A549 (cell line): ENCODE data around the gene IRX6.

ENCODE experiments used
- CEBPB ChIP-seq, 2 experiments: fragments of >200 bp in 1 of 2; sonication (Bioruptor Twin) in 1 of 2; formaldehyde crosslinking in 1 of 2; IDR thresholded peaks; 2 replicates each; pipeline ENCODE4 v1.6.1; 2012 to 2016
- CTCF ChIP-seq: fragments of >200 bp; sonication (Bioruptor Twin); formaldehyde crosslinking; IDR thresholded peaks from 3 replicates; pipeline ENCODE4 v1.5.1; 2016
- ESRRA ChIP-seq: fragments of 150-350 bp; IDR thresholded peaks from 2 replicates; pipeline ENCODE4 v1.6.1; 2014; ENCODE audit warnings: mild to moderate bottlenecking, low read length, borderline replicate concordance
- FOSB ChIP-seq: fragments of 250-450 bp; sonication (Bioruptor Pico); IDR thresholded peaks from 2 replicates; pipeline ENCODE4 v1.5.0; 2020; ENCODE audit warnings: mild to moderate bottlenecking, moderate library complexity
- HDAC2 ChIP-seq: fragments of 200-600 bp; sonication (generic); IDR thresholded peaks from 2 replicates; pipeline ENCODE4 v1.6.1; 2016
- HOXA7 ChIP-seq: fragments of 250-450 bp; sonication (Bioruptor Pico); IDR thresholded peaks from 2 replicates; pipeline ENCODE4 v1.5.0; 2020; ENCODE audit warnings: mild to moderate bottlenecking, moderate library complexity
- JUNB ChIP-seq: fragments of >200 bp; sonication (Bioruptor Twin); formaldehyde crosslinking; IDR thresholded peaks from 2 replicates; pipeline ENCODE4 v1.6.1; 2016
- POLR2A ChIP-seq: IDR thresholded peaks from 2 replicates; pipeline ENCODE4 v1.6.1; 2012; ENCODE audit warnings: mild to moderate bottlenecking, low read length
- RARB ChIP-seq: fragments of 250-450 bp; sonication (Bioruptor Pico); IDR thresholded peaks from 2 replicates; pipeline ENCODE4 v1.8.0; 2021; ENCODE audit warnings: mild to moderate bottlenecking, moderate library complexity

GRCh38 chr16:55346475-55346874 lies 22.5 kb downstream of the IRX6 start:
- no peak for TF ChIP-seq HDAC2
- no peak for TF ChIP-seq CTCF
- TF ChIP-seq FOSB (CRISPR knock-in tag) = no peak
- TF ChIP-seq RARB = no peak
- no peak for TF ChIP-seq CEBPB (IDR thresholded peaks at IDR 0.05)
- no peak for TF ChIP-seq JUNB
- TF ChIP-seq ESRRA = no peak
- no peak for TF ChIP-seq HOXA7
- no peak for TF ChIP-seq POLR2A
